Measurements from ENCODE around the gene SHQ1.

SHQ1 gene

GRCh38 chr3:72847282-72847681 is 963 bp downstream of the SHQ1 start:
- no peak for DNase-seq

- DNase-seq, result no peak
These were observed 2.1 kb downstream of the SHQ1 start for GRCh38 chr3:72846166-72846565.

- no peak for DNase-seq
These were observed 3.7 kb downstream of the SHQ1 start for GRCh38 chr3:72844436-72844993.

GRCh38 chr3:72839057-72839456 is 9.2 kb downstream of the SHQ1 start:
- no peak for DNase-seq

GRCh38 chr3:72836923-72837322 is 11.3 kb downstream of the SHQ1 start:
- no peak for DNase-seq

- no peak for DNase-seq
These were observed 11.8 kb downstream of the SHQ1 start for GRCh38 chr3:72836416-72836815.

- DNase-seq, result peak; percentile 64
These were observed 17.6 kb downstream of the SHQ1 start for GRCh38 chr3:72830452-72831223.

GRCh38 chr3:72829701-72830100 is 18.5 kb downstream of the SHQ1 start:
- peak; percentile 79 for DNase-seq

GRCh38 chr3:72821161-72821781 is 27.0 kb downstream of the SHQ1 start:
- DNase-seq, result peak; percentile 78

- peak; percentile 56 for DNase-seq
These were observed 27.8 kb downstream of the SHQ1 start for GRCh38 chr3:72820415-72820814.

- DNase-seq, result peak; percentile 48
These were observed 29.3 kb downstream of the SHQ1 start for GRCh38 chr3:72818905-72819304.

- peak; percentile 46 for DNase-seq
These were observed 30.0 kb downstream of the SHQ1 start for GRCh38 chr3:72818092-72818773.

- no peak for DNase-seq
These were observed 31.3 kb downstream of the SHQ1 start for GRCh38 chr3:72816862-72817355.

- DNase-seq, result no peak
These were observed 33.9 kb downstream of the SHQ1 start for GRCh38 chr3:72814308-72814707.

GRCh38 chr3:72812201-72812600 is 36.0 kb downstream of the SHQ1 start:
- no peak for DNase-seq

GRCh38 chr3:72811571-72811970 is 36.7 kb downstream of the SHQ1 start:
- DNase-seq, result no peak

- DNase-seq, result no peak
These were observed 37.4 kb downstream of the SHQ1 start for GRCh38 chr3:72810659-72811434.

- no peak for DNase-seq
These were observed 38.2 kb downstream of the SHQ1 start for GRCh38 chr3:72810063-72810462.

- no peak for DNase-seq
These were observed 43.9 kb downstream of the SHQ1 start for GRCh38 chr3:72804361-72804760.

- no peak for DNase-seq
These were observed 44.7 kb downstream of the SHQ1 start for GRCh38 chr3:72803573-72803972.

- DNase-seq, result no peak
These were observed 46.2 kb downstream of the SHQ1 start for GRCh38 chr3:72802001-72802400.

GRCh38 chr3:72800869-72801268 is 47.4 kb downstream of the SHQ1 start:
- DNase-seq, result no peak

Data from fibroblast of skin of scalp (primary cell).